BLaER1 (cell line): Measurements from ENCODE around the gene PHYKPL.

Source experiments
- H3K27ac ChIP-seq: shearing (Covaris generic); formaldehyde crosslinking; 2 replicates; pipeline ENCODE4 v1.8.1; 2022
- H3K27me3 ChIP-seq: shearing (Covaris generic); formaldehyde crosslinking; 2 replicates; pipeline ENCODE4 v1.8.1; 2022
- H3K36me3 ChIP-seq: shearing (Covaris generic); formaldehyde crosslinking; 2 replicates; pipeline ENCODE4 v1.8.1; 2022
- H3K4me1 ChIP-seq: shearing (Covaris generic); formaldehyde crosslinking; 2 replicates; pipeline ENCODE4 v1.8.1; 2022
- H3K4me2 ChIP-seq: shearing (Covaris generic); formaldehyde crosslinking; 2 replicates; pipeline ENCODE4 v1.8.1; 2022
- H3K4me3 ChIP-seq: shearing (Covaris generic); formaldehyde crosslinking; 2 replicates; pipeline ENCODE4 v1.8.1; 2022
- H3K9ac ChIP-seq: shearing (Covaris generic); formaldehyde crosslinking; 2 replicates; pipeline ENCODE4 v1.8.1; 2022
- H3K9me3 ChIP-seq: shearing (Covaris generic); formaldehyde crosslinking; 2 replicates; pipeline ENCODE4 v1.8.1; 2022
- H4K20me1 ChIP-seq: shearing (Covaris generic); formaldehyde crosslinking; 2 replicates; pipeline ENCODE4 v1.8.1; 2022
- Cebpa-rat ChIP-seq: shearing (Covaris generic); IDR thresholded peaks from 2 replicates; pipeline ENCODE4 v1.8.1; 2022

Gene PHYKPL

GRCh38 chr5:178232124-178232919 lies at the start of gene PHYKPL:
Gene PHYKPL, minus strand, starts transcription at chr5:178232802. Its CDS starts 252 bp downstream, at chr5:178232550.
- Histone ChIP-seq H3K27ac (peak within 1 kb of the TSS; percentile 95), H3K27me3 (no peaks in the 10 kb centered on the region)
- no peak for TF ChIP-seq Cebpa-rat

GRCh38 chr5:178282391-178282790 lies 49.8 kb upstream of the PHYKPL start:
- H3K4me1 ChIP-seq = peaks cover 85% of the 10 kb centered on the region
- no peaks in the 10 kb centered on the region for H3K27me3 ChIP-seq
- peak overlapping the region; percentile 97 for H3K4me2 ChIP-seq
- no peaks in the 10 kb centered on the region for H3K36me3 ChIP-seq
- no peak for TF ChIP-seq Cebpa-rat
- H3K9ac ChIP-seq = no peak overlapping the region
- H3K9me3 ChIP-seq = no peaks in the 10 kb centered on the region
- no peak overlapping the region for H3K4me3 ChIP-seq
- no peaks in the 10 kb centered on the region; the same call in 1 of the 2 replicates for H4K20me1 ChIP-seq
- no peak overlapping the region for H3K27ac ChIP-seq

More at GRCh38 chr5:178232124-178232919, at the start of gene PHYKPL:
- Histone ChIP-seq H3K9ac (peak within 1 kb of the TSS; percentile 93), H3K4me3 (peak within 1 kb of the TSS; percentile 94), H3K4me1 (peaks cover 59% of the 10 kb centered on the region), H3K36me3 (peaks cover 40% of the 10 kb centered on the region), H3K9me3 (no peaks in the 10 kb centered on the region), H4K20me1 (peaks cover 48% of the 10 kb centered on the region), H3K4me2 (peak within 1 kb of the TSS; percentile 99)

GRCh38 chr5:178281331-178281730 lies 48.7 kb upstream of the PHYKPL start:
- Histone ChIP-seq H3K27me3 (no peaks in the 10 kb centered on the region), H3K9ac (peak overlapping the region; percentile 37; the same call in 1 of the 2 replicates), H3K4me2 (peak overlapping the region; percentile 97), H3K4me3 (peak overlapping the region; percentile 29), H3K9me3 (no peaks in the 10 kb centered on the region), H3K4me1 (peaks cover 77% of the 10 kb centered on the region), H3K36me3 (no peaks in the 10 kb centered on the region), H3K27ac (no peak overlapping the region), H4K20me1 (no peaks in the 10 kb centered on the region; the same call in 1 of the 2 replicates)
- no peak for TF ChIP-seq Cebpa-rat

- H3K4me1 ChIP-seq = peaks cover 73% of the 10 kb centered on the region
- no peak overlapping the region for H3K9ac ChIP-seq
- no peak for TF ChIP-seq Cebpa-rat
- H3K36me3 ChIP-seq = no peaks in the 10 kb centered on the region
- H3K4me3 ChIP-seq = no peak overlapping the region
- no peak overlapping the region for H3K27ac ChIP-seq
- H3K4me2 ChIP-seq = peak overlapping the region; percentile 97
- no peaks in the 10 kb centered on the region; the same call in 1 of the 2 replicates for H4K20me1 ChIP-seq
- no peaks in the 10 kb centered on the region for H3K27me3 ChIP-seq
- peaks cover 5% of the 10 kb centered on the region; the same call in 1 of the 2 replicates for H3K9me3 ChIP-seq
These were observed 48.0 kb upstream of the PHYKPL start for GRCh38 chr5:178280631-178281030.

- no peak for TF ChIP-seq Cebpa-rat
- Histone ChIP-seq H3K4me1 (peaks cover 73% of the 10 kb centered on the region), H3K9me3 (peaks cover 5% of the 10 kb centered on the region; the same call in 1 of the 2 replicates), H3K4me2 (peak overlapping the region; percentile 97), H3K9ac (no peak overlapping the region), H3K36me3 (no peaks in the 10 kb centered on the region), H3K4me3 (peak overlapping the region; percentile 54), H3K27ac (no peak overlapping the region), H3K27me3 (no peaks in the 10 kb centered on the region), H4K20me1 (no peaks in the 10 kb centered on the region; the same call in 1 of the 2 replicates)
These were observed 47.3 kb upstream of the PHYKPL start for GRCh38 chr5:178279723-178280438.

GRCh38 chr5:178279026-178279722 lies 46.6 kb upstream of the PHYKPL start:
- Histone ChIP-seq H4K20me1 (no peaks in the 10 kb centered on the region; the same call in 1 of the 2 replicates), H3K4me2 (peak overlapping the region; percentile 97), H3K27me3 (no peaks in the 10 kb centered on the region), H3K27ac (no peak overlapping the region), H3K9me3 (peaks cover 5% of the 10 kb centered on the region; the same call in 1 of the 2 replicates), H3K36me3 (no peaks in the 10 kb centered on the region), H3K4me3 (no peak overlapping the region), H3K4me1 (peaks cover 79% of the 10 kb centered on the region), H3K9ac (no peak overlapping the region)
- TF ChIP-seq Cebpa-rat = no peak

GRCh38 chr5:178278358-178279023 lies 45.9 kb upstream of the PHYKPL start:
- no peak overlapping the region for H3K27ac ChIP-seq
- no peak overlapping the region for H3K9ac ChIP-seq
- no peaks in the 10 kb centered on the region for H3K36me3 ChIP-seq
- no peaks in the 10 kb centered on the region; the same call in 1 of the 2 replicates for H4K20me1 ChIP-seq
- TF ChIP-seq Cebpa-rat = no peak
- H3K4me1 ChIP-seq = peaks cover 80% of the 10 kb centered on the region
- no peak overlapping the region for H3K4me2 ChIP-seq
- no peak overlapping the region for H3K4me3 ChIP-seq
- no peaks in the 10 kb centered on the region for H3K27me3 ChIP-seq
- H3K9me3 ChIP-seq = peaks cover 5% of the 10 kb centered on the region; the same call in 1 of the 2 replicates

GRCh38 chr5:178277866-178278265 lies 45.3 kb upstream of the PHYKPL start:
- Histone ChIP-seq H4K20me1 (no peaks in the 10 kb centered on the region; the same call in 1 of the 2 replicates), H3K27ac (no peak overlapping the region), H3K4me1 (peaks cover 76% of the 10 kb centered on the region), H3K27me3 (no peaks in the 10 kb centered on the region), H3K9me3 (peaks cover 5% of the 10 kb centered on the region; the same call in 1 of the 2 replicates), H3K36me3 (no peaks in the 10 kb centered on the region), H3K9ac (no peak overlapping the region), H3K4me2 (0 out of 2 replicates have a peak overlapping the region, but pooled peaks have one; percentile 34), H3K4me3 (no peak overlapping the region)
- no peak for TF ChIP-seq Cebpa-rat

- Histone ChIP-seq H3K9me3 (peaks cover 5% of the 10 kb centered on the region; the same call in 1 of the 2 replicates), H3K36me3 (no peaks in the 10 kb centered on the region), H4K20me1 (no peaks in the 10 kb centered on the region; the same call in 1 of the 2 replicates), H3K4me1 (peaks cover 71% of the 10 kb centered on the region), H3K27ac (no peak overlapping the region), H3K9ac (no peak overlapping the region), H3K27me3 (no peaks in the 10 kb centered on the region), H3K4me3 (no peak overlapping the region), H3K4me2 (0 out of 2 replicates have a peak overlapping the region, but pooled peaks have one; percentile 34)
- no peak for TF ChIP-seq Cebpa-rat
These were observed 44.7 kb upstream of the PHYKPL start for GRCh38 chr5:178277346-178277745.
